T-cell (primary cell): ENCODE results near the gene ASF1B. TPM values are rescaled to one million over a fixed set of nuclear protein-coding genes. Genes with fewer than 3 reads are reported as not detected.

Source experiments
- ATAC-seq, 4 experiments: fragments of 200-7000 bp in 3 of 4; fragments of 150-1000 bp in 1 of 4; cut with Tn5 transposase; replicated peaks in 1 of 4; 1 replicate in 3 of 4; 2 replicates in 1 of 4; pipeline ENCODE4 v1.10.0; 2021; ENCODE audit warnings: moderate library complexity in 3 of 4, mild to moderate bottlenecking in 2 of 4, moderate number of reproducible peaks in 1 of 4
- CTCF ChIA-PET, 2 donors: fragments of 300-600 bp; sonication (Branson Sonifier 250); formaldehyde crosslinking; loops; one replicate each; lab custom pipeline; 2022; ENCODE audit warnings: antibody characterized with exemption in 2 of 2; lab: Charles Lee
- POLR2A ChIA-PET, 2 donors: fragments of 300-600 bp; sonication (Branson Sonifier 250); formaldehyde crosslinking; loops; one replicate each; lab custom pipeline; 2022; ENCODE audit warnings: antibody characterized with exemption in 2 of 2; lab: Charles Lee
- DNase-seq, 35 experiments: peaks; one replicate each; pipeline versions ENCODE4 v3.0.0 to v3.0.0-alpha.2; 2013 to 2023
- H3K27ac ChIP-seq: one replicate; pipeline ENCODE4 v1.5.1; 2013; ENCODE audit warnings: low read length
- H3K27me3 ChIP-seq, 2 experiments: replicated peaks in 1 of 2; 1 replicate in 1 of 2; 2 replicates in 1 of 2; pipeline versions ENCODE4 v1.6.1 to v1.7.0; 2013; ENCODE audit warnings: low read length in 1 of 2, mixed read lengths in 1 of 2; ENCODE audit not compliant: control insufficient read depth in 2 of 2, insufficient read depth in 2 of 2; ENCODE audit errors: extremely low read depth in 1 of 2
- H3K36me3 ChIP-seq, 2 donors: 1 replicate in 1 of 2; 2 replicates in 1 of 2; pipeline versions ENCODE4 v1.6.1 to v1.7.0; 2013; ENCODE audit warnings: low read length in 1 of 2; ENCODE audit not compliant: control insufficient read depth in 2 of 2, insufficient read depth in 1 of 2; ENCODE audit errors: extremely low read depth in 1 of 2
- H3K4me1 ChIP-seq, 2 experiments: 1 replicate in 1 of 2; 2 replicates in 1 of 2; pipeline versions ENCODE4 v1.6.1 to v1.7.0; 2013; ENCODE audit warnings: low read length in 2 of 2, mixed read lengths in 1 of 2; ENCODE audit not compliant: insufficient read depth in 2 of 2, control insufficient read depth in 1 of 2; ENCODE audit errors: extremely low read depth in 1 of 2
- H3K4me3 ChIP-seq, 2 donors: 1 replicate in 1 of 2; 2 replicates in 1 of 2; pipeline versions ENCODE4 v1.5.1 to v1.7.0; 2013; ENCODE audit warnings: mild to moderate bottlenecking in 2 of 2, low read length in 1 of 2, moderate library complexity in 1 of 2; ENCODE audit not compliant: control insufficient read depth in 1 of 2; ENCODE audit errors: extremely low read depth in 1 of 2
- H3K9me3 ChIP-seq: 2 replicates; pipeline ENCODE4 v1.7.0; 2013
- H3K27ac Mint-ChIP-seq, 2 donors: one replicate each; pipeline ENCODE4 v1.8.0; 2020 to 2021; ENCODE audit warnings: mild to moderate bottlenecking in 2 of 2, mixed read lengths in 2 of 2
- H3K27me3 Mint-ChIP-seq, 2 donors: one replicate each; pipeline ENCODE4 v1.8.0; 2021 to 2022; ENCODE audit warnings: mixed read lengths in 2 of 2
- H3K36me3 Mint-ChIP-seq: one replicate; pipeline ENCODE4 v1.8.0; 2021; ENCODE audit warnings: mixed read lengths
- H3K4me1 Mint-ChIP-seq, 3 donors: one replicate each; pipeline ENCODE4 v1.8.0; 2020 to 2022; ENCODE audit warnings: mixed read lengths in 3 of 3, mild to moderate bottlenecking in 1 of 3
- H3K4me3 Mint-ChIP-seq, 3 donors: one replicate each; pipeline ENCODE4 v1.8.0; 2020 to 2022; ENCODE audit warnings: mild to moderate bottlenecking in 3 of 3, mixed read lengths in 3 of 3, moderate library complexity in 3 of 3
- H3K9me3 Mint-ChIP-seq, 3 donors: one replicate each; pipeline ENCODE4 v1.8.0; 2020 to 2022; ENCODE audit warnings: mixed read lengths in 3 of 3
- WGBS: methylation state at CpG from one replicate; pipeline ENCODE4 v1.1.5; 2013; ENCODE audit warnings: missing lambda C conversion rate; ENCODE audit not compliant: insufficient coverage; 5-methylcytosine and 5-hydroxymethylcytosine counted together
- total RNA-seq, 35 experiments: library from RNA in 6 of 35; stranded (reverse) in 6 of 35; fragments of 120-200 nt in 1 of 35; gene quantifications; one replicate each; pipeline versions ENCODE4 v1.2.1 to v1.2.4 and lab custom pipeline; 2013 to 2026

Gene ASF1B
- total RNA-seq, 5 donors from 2014 or later (not counting 1 experiment from before 2014, with no cell fraction given), result 2.6 to 4.4 (median 3.3) TPM

DNA sequence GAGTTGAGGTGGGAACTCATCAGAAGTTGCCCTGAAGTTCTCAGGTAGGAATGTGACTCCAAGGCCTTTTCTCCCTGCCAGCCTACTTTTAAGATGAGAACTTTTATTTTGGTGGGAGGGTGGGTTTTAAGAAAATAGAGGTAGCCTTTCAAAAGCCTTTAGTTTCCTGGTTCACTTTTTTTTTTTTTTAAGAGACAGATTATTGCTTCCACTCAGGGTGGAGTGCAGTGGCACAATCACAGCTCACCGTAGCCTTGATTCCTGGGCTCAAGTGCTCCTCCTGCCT lies 53.8 kb downstream of the ASF1B start:
- Histone ChIP-seq H3K27me3 (no peaks in the 10 kb centered on the region), H3K36me3 (no peaks in the 10 kb centered on the region), H3K9me3 (no peaks in the 10 kb centered on the region), H3K4me3 (no peak overlapping the region), H3K27ac (no peak overlapping the region), H3K4me1 (peaks cover 9 to 21% of the 10 kb centered on the region in 2 experiments)
- H3K9me3 Mint-ChIP-seq, result no peaks in the 10 kb centered on the region
- POLR2A ChIA-PET, result interaction anchor here in 1 of 2 donors (0.7 kb wide), 1 partner anchor 109 kb away, joined by 3 read pairs; no protein-coding TSS in a partner anchor
- DNase-seq (no peak), ATAC-seq (no peak)
- H3K27me3 Mint-ChIP-seq, result no peaks in the 10 kb centered on the region
- no peaks in the 10 kb centered on the region for H3K36me3 Mint-ChIP-seq
- CTCF ChIA-PET, result interaction anchor here (0.5 to 2.0 kb wide), 5 partner anchors 49 to 907 kb away, joined by 4 to 10 read pairs (median 8); partner anchors contain the start of gene ASF1B (in 1 of the 2)
- H3K4me1 Mint-ChIP-seq, result peaks cover 20 to 24% (median 21%) of the 10 kb centered on the region in 3 donors
- WGBS, result 71% methylated on average over 1 of the region's 1 CpG
- H3K27ac Mint-ChIP-seq, result peak overlapping the region; percentile 63 to 72
- peak overlapping the region; percentile 85 to 93 (median 90) for H3K4me3 Mint-ChIP-seq

DNA sequence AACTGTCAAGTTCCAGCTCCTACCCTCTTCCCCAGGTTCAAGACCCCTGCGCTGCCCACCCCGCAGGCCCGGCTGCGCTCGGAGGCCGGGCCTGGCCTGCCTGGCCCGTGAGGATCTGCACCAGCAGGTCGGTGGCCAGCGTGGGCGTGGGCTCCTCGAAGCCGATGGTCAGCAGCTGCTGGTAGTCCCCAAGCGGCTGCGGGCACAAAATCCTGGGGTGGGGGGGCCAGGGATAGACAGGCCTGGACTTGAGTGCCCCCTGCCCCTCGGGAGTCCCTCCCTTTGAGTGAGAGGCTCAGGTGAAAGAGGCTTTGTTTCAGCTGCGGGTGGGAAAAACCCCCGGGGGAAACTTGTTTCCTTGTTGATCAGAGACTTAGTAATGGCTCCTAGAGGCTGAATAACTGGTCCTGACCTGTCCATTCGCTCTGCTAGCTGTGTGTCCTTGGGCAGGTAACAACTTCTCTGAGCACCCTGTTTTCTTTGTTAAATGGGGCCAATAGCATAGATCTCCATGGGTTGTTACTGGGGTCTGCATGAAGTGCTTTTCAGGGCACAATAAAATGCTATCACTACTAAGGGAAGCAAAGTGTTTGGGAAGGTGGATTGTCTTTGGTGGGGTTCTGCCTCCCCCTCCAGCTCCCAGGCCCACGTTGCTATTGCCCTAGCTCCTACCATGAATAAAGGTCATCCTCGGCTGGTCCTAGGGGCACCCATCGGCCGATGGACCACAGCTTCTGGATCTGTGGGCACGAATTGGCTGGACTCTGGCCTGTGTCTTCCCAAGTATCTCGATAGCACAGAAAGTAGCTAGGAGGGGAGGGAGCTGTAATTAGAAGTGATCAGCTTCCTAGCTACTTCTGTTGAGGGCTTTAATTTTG lies 54.4 kb downstream of the ASF1B start:
- Mint-ChIP-seq H3K9me3 (no peaks in the 10 kb centered on the region), H3K4me3 (peak overlapping the region; percentile 85 to 93 (median 90)), H3K27me3 (no peaks in the 10 kb centered on the region), H3K27ac (peak overlapping the region; percentile 91 to 93), H3K4me1 (peaks cover 20 to 24% (median 21%) of the 10 kb centered on the region in 3 donors), H3K36me3 (no peaks in the 10 kb centered on the region)
- CTCF ChIA-PET, result interaction anchor here (0.5 to 2.0 kb wide), 6 partner anchors 34 to 196 kb away, joined by 3 to 10 read pairs (median 7); partner anchors contain the start of gene ASF1B (in 1 of the 2)
- Histone ChIP-seq H3K36me3 (no peaks in the 10 kb centered on the region), H3K4me1 (peaks cover 9 to 21% of the 10 kb centered on the region in 2 experiments), H3K9me3 (no peaks in the 10 kb centered on the region), H3K27me3 (no peaks in the 10 kb centered on the region), H3K4me3 (peak overlapping the region; percentile 66 to 75), H3K27ac (peak overlapping the region; percentile 68)
- ATAC-seq, result no peak
- POLR2A ChIA-PET, result interaction anchor here in 1 of 2 donors (0.7 kb wide), 1 partner anchor 109 kb away, joined by 3 read pairs; no protein-coding TSS in a partner anchor
- DNase-seq, result peak in 18 of 35 experiments; percentile 3 to 73 (median 32)
- 30% methylated on average over 19 of the region's 24 CpGs for WGBS

DNA sequence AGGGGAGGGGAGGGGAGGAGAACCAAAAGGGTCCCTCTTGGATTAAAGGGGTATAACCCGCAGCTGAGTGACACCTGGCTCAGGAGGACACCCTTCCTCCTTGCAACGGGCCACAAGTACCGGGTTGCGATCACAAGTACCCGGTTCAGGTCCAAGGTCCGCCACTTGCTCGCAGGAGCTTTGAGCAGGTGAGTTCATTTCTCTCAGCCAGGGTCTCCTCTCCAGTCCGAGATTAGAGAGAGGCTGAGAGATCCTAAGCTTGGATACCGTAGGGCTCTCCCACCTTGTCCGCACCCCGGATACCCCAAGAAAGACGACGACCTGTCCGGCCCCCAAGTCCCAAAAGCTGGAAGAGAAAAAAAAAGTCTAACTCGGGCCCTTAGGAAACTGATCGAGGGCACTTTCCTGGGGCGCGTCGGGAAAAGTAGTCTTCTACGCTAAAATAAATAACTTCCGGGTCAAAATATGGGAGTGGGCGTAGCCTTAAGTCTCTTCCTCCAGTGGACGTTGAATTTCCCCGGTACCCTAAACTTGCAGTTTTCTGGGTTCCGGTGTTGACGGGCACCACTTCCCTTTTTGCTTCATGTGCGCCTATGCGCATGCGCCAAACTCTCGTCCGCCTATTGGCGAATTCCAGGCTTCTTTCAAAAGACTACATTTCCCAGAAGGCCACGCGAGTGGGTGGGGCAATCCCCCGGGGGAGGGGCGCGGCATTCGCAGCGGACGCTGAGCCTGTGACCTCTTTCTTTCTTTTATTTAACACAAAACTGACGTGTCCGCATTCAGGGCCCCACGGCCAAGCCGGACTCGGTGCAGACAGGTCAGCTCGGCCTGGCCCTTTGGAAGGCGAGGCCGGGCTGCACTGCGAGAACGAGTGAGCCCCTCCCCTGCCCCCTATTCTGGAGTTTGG lies 55.2 kb downstream of the ASF1B start:
- no peaks in the 10 kb centered on the region for H3K36me3 Mint-ChIP-seq
- under 1% methylated on average over 34 of the region's 50 CpGs for WGBS
- ChIA-PET POLR2A (no interaction called here), CTCF (interaction anchor here in 1 of 2 donors (0.6 to 2.0 kb wide), 5 partner anchors 34 to 195 kb away, joined by 3 to 8 read pairs (median 5); partner anchors contain the start of gene ASF1B)
- H3K27me3 ChIP-seq, result no peaks in the 10 kb centered on the region
- DNase-seq (peak; percentile 96 to 100 (median 99)), ATAC-seq (peak; percentile 94 to 96 (median 95))
- peaks cover 20 to 24% (median 21%) of the 10 kb centered on the region in 3 donors for H3K4me1 Mint-ChIP-seq
- no peaks in the 10 kb centered on the region for H3K36me3 ChIP-seq
- H3K4me1 ChIP-seq, result peaks cover 9 to 21% of the 10 kb centered on the region in 2 experiments
- no peaks in the 10 kb centered on the region for H3K9me3 Mint-ChIP-seq
- H3K27ac Mint-ChIP-seq, result peak overlapping the region; percentile 91 to 93
- peak overlapping the region; percentile 86 for H3K27ac ChIP-seq
- H3K4me3 ChIP-seq, result peak overlapping the region; percentile 66 to 75
- peak overlapping the region; percentile 85 to 93 (median 90) for H3K4me3 Mint-ChIP-seq
- H3K9me3 ChIP-seq, result no peaks in the 10 kb centered on the region
- no peaks in the 10 kb centered on the region for H3K27me3 Mint-ChIP-seq

DNA sequence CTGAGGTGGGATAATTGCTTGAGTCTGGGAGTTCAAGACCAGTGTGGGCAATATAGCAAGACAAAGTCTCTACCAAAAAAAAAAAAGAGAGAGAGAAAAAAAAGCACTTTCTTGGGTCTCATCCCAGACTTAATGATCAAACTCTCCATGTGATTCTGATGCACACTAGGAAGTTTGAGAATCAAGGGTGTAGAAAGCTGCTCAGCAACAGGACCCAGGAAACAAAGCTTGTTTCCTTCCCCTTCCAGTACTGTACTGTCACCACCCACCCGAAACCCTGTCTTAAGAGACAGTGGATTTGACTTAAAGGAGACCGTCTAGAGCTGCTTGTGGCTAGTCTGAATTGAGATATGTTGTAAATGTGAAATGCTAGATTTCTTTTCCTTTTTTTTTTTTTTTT lies 58.0 kb downstream of the ASF1B start:
- Histone ChIP-seq H3K4me3 (no peak overlapping the region), H3K27ac (no peak overlapping the region), H3K4me1 (peaks cover 24 to 41% of the 10 kb centered on the region in 2 experiments), H3K9me3 (no peaks in the 10 kb centered on the region), H3K27me3 (no peaks in the 10 kb centered on the region), H3K36me3 (no peaks in the 10 kb centered on the region)
- Mint-ChIP-seq H3K27ac (no peak overlapping the region), H3K9me3 (no peaks in the 10 kb centered on the region), H3K36me3 (no peaks in the 10 kb centered on the region), H3K27me3 (no peaks in the 10 kb centered on the region), H3K4me3 (no peak overlapping the region), H3K4me1 (peaks cover 30 to 39% (median 36%) of the 10 kb centered on the region in 3 donors)
- ATAC-seq (no peak), DNase-seq (no peak)
- CTCF ChIA-PET, result interaction anchor here (0.6 to 1.3 kb wide), 5 partner anchors 17 to 553 kb away, joined by 3 to 7 read pairs (median 5); partner anchors contain the start of gene ASF1B (in 1 of the 2)
- no CpG with 5 or more reads among the region's 2 CpGs for WGBS
- POLR2A ChIA-PET, result no interaction called here

DNA sequence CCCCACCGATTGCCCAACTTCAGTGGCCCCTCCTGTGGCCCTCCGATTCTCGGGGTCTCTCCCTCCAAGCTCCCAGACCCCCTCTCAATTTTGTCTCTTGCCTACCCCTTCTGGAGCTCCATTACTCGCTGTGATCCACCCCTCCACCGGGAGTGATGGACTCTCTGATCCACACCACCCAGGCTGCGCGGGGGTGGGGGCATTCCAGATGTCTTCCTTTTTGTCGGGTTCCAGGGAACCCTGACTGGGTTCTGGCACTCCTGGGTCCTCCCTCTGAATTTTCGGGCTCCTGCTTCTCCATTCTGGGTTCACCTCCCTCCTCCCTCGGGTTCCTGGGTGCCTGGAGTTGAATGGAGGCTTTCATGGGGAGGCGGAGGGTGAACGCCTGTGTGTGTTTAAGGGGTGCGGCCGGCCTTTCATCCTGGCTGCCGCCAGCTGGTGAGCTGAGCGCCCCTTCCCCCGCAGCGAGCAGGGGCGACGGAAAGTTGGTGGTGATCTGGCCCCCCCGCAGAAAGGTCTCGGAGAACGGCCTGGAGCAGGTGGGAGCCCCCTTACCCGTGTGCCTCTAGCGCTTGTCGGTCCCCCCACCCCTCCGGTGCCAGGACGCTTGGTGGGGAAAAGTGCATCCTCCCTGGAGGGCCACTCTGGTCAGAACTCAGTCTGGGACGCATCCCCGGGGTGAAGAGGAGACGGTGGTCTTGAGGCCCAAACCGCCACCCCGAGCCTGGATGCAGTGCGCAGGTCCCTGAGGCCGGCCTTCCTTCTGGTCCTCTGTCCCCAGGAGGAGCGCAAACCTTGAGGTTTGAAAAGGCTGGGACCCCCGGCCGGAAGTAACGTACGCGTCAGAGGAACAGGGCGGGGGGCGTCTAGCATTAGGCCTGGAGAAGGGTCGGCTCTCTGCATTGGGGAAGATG lies 62.2 kb downstream of the ASF1B start:
- H3K27ac ChIP-seq, result peak overlapping the region; percentile 66
- peaks cover 0 to 15% of the 10 kb centered on the region in 2 experiments for H3K27me3 ChIP-seq
- H3K36me3 ChIP-seq, result no peaks in the 10 kb centered on the region
- H3K9me3 ChIP-seq, result no peaks in the 10 kb centered on the region
- H3K27ac Mint-ChIP-seq, result peak overlapping the region; percentile 82 to 86
- H3K4me3 ChIP-seq, result peak overlapping the region; percentile 75 to 90
- ChIA-PET CTCF (interaction anchor here in 1 of 2 donors (1.0 kb wide), 1 partner anchor 63 kb away, joined by 5 read pairs; the partner anchor contains the start of gene ASF1B), POLR2A (interaction anchor here in 1 of 2 donors (1.1 kb wide), 1 partner anchor 15 kb away, joined by 3 read pairs; no protein-coding TSS in a partner anchor)
- H3K27me3 Mint-ChIP-seq, result no peaks in the 10 kb centered on the region
- 3% methylated on average over 36 of the region's 44 CpGs for WGBS
- peak overlapping the region; percentile 88 to 97 (median 89) for H3K4me3 Mint-ChIP-seq
- no peaks in the 10 kb centered on the region for H3K9me3 Mint-ChIP-seq
- H3K36me3 Mint-ChIP-seq, result no peaks in the 10 kb centered on the region
- ATAC-seq (peak; percentile 3 to 23 (median 12)), DNase-seq (peak in 3 of 35 experiments; percentile 26 to 38 (median 37))
- peaks cover 9 to 22% (median 19%) of the 10 kb centered on the region in 3 donors for H3K4me1 Mint-ChIP-seq
- peaks cover 17 to 38% of the 10 kb centered on the region in 2 experiments for H3K4me1 ChIP-seq
